Keratinocyte (primary cell): ENCODE measurements around the gene RBM4B. TPM values are rescaled to one million over a fixed set of nuclear protein-coding genes. Genes with fewer than 3 reads are reported as not detected.

Experiments used
- DNase-seq: peaks from one replicate; pipeline ENCODE4 v3.0.0-alpha.2; 2011; ENCODE audit warnings: low read depth, missing footprints, low spot score
- FAIRE-seq: peaks from 2 replicates; lab custom pipeline; 2011; peaks lifted over from hg19 to GRCh38; lab: Jason Lieb, UNC
- H2AFZ ChIP-seq: 2 replicates; pipeline ENCODE4 v1.6.0; 2012; ENCODE audit warnings: low read length, control low read depth, inconsistent platforms; ENCODE audit not compliant: control insufficient read depth
- H3K27ac ChIP-seq: 2 replicates; pipeline ENCODE4 v1.5.1; 2011; ENCODE audit warnings: low read length; ENCODE audit not compliant: control insufficient read depth, insufficient read depth
- H3K27me3 ChIP-seq: 3 replicates; pipeline ENCODE4 v1.6.0; 2011; ENCODE audit warnings: low read length; ENCODE audit not compliant: control insufficient read depth, insufficient read depth; ENCODE audit errors: extremely low read depth
- H3K36me3 ChIP-seq, 2 experiments: 2 replicates in 1 of 2; 3 replicates in 1 of 2; pipeline ENCODE4 v1.5.1; 2011; ENCODE audit warnings: low read length in 2 of 2, mild to moderate bottlenecking in 1 of 2; ENCODE audit not compliant: control insufficient read depth in 2 of 2, insufficient read depth in 2 of 2; ENCODE audit errors: extremely low read depth in 1 of 2
- H3K4me1 ChIP-seq: 3 replicates; pipeline ENCODE4 v1.5.1; 2011; ENCODE audit warnings: low read length; ENCODE audit not compliant: control insufficient read depth, insufficient read depth; ENCODE audit errors: extremely low read depth
- H3K4me2 ChIP-seq: 3 replicates; pipeline ENCODE4 v1.6.0; 2011; ENCODE audit warnings: low read depth, low read length; ENCODE audit not compliant: control insufficient read depth, insufficient read depth; ENCODE audit errors: extremely low read depth
- H3K4me3 ChIP-seq, 3 experiments: fragments of 200-600 bp in 1 of 3; sonication (generic) in 1 of 3; 2 replicates in 2 of 3; 3 replicates in 1 of 3; pipeline ENCODE4 v1.5.1; 2011 to 2016; ENCODE audit warnings: low read length in 3 of 3, mild to moderate bottlenecking in 3 of 3, control low read depth in 2 of 3, inconsistent platforms in 1 of 3, low read depth in 1 of 3, mixed read lengths in 1 of 3, mixed run types in 1 of 3, moderate library complexity in 1 of 3; ENCODE audit not compliant: control insufficient read depth in 2 of 3, insufficient read depth in 2 of 3; ENCODE audit errors: extremely low read depth in 1 of 3
- H3K79me2 ChIP-seq: 2 replicates; pipeline ENCODE4 v1.6.0; 2012; ENCODE audit warnings: low read length; ENCODE audit not compliant: control insufficient read depth, insufficient read depth
- H3K9ac ChIP-seq: 3 replicates; pipeline ENCODE4 v1.6.0; 2011; ENCODE audit warnings: low read length; ENCODE audit not compliant: control insufficient read depth, insufficient read depth; ENCODE audit errors: extremely low read depth
- H3K9me1 ChIP-seq: 3 replicates; pipeline ENCODE4 v1.6.0; 2011; ENCODE audit warnings: low read length; ENCODE audit not compliant: control insufficient read depth, insufficient read depth; ENCODE audit errors: extremely low read depth
- H3K9me3 ChIP-seq: 2 replicates; pipeline ENCODE4 v1.5.1; 2012; ENCODE audit warnings: low read depth, low read length; ENCODE audit not compliant: control insufficient read depth
- H4K20me1 ChIP-seq: 3 replicates; pipeline ENCODE4 v1.6.0; 2011; ENCODE audit warnings: low read length; ENCODE audit not compliant: control insufficient read depth, insufficient read depth; ENCODE audit errors: extremely low read depth
- CTCF ChIP-seq, 3 experiments: IDR thresholded peaks in 1 of 3; conservative IDR thresholded peaks in 1 of 3; optimal IDR thresholded peaks in 1 of 3; 2 replicates in 2 of 3; 3 replicates in 1 of 3; pipeline versions ENCODE3 to v1.5.1; 2011; ENCODE audit warnings: low read length in 3 of 3, mild to moderate bottlenecking in 3 of 3, moderate library complexity in 2 of 3, control low read depth in 1 of 3, inconsistent platforms in 1 of 3; ENCODE audit not compliant: insufficient read depth in 2 of 3; ENCODE audit errors: extremely low read depth in 1 of 3
- EZH2 ChIP-seq: IDR thresholded peaks from one replicate; pipeline ENCODE4 v1.6.1; 2012; ENCODE audit warnings: inconsistent platforms, mild to moderate bottlenecking, low read length, moderate library complexity
- dilution Hi-C: fragments of 300-500 bp; cut with MboI; formaldehyde crosslinking; loops from one replicate; pipeline ENCODE4 v1.7.0; 2020; ENCODE audit warnings: low sequenced_read_pairs; ENCODE audit not compliant: extremely low pct_ligation_motif_present
- polyA plus RNA-seq, 5 experiments: library from polyadenylated mRNA; depleted of rRNA in 3 of 5; stranded (reverse) in 3 of 5; stranded (forward) in 1 of 5; unstranded in 1 of 5; fragments of >200 nt; gene quantifications; 1 replicate in 1 of 5; 2 replicates in 3 of 5; 3 replicates in 1 of 5; pipeline versions ENCODE4 v1.2.1 to v1.2.3, GENCODE V29; 2011 to 2012; ENCODE audit warnings: missing spikeins in 2 of 5, low read depth in 1 of 5, low replicate concordance in 1 of 5

RBM4B gene
- polyA plus RNA-seq, 1 donor (not counting 4 experiments of a cell fraction or from before 2014, with no cell fraction given), result 20.9 TPM

- no peak overlapping the region for H3K9ac ChIP-seq
- no peak overlapping the region for H2AFZ ChIP-seq
- no peak overlapping the region for H3K4me3 ChIP-seq
- H3K27ac ChIP-seq, result peak overlapping the region; percentile 20
- dilution Hi-C loops, result no loop called here
- TF ChIP-seq EZH2, result no peak
- no peak for TF ChIP-seq CTCF (optimal IDR thresholded peaks at IDR 0.05 in 1 of 3, IDR thresholded peaks at IDR 0.05 in 1 of 3, conservative IDR thresholded peaks at IDR 0.05 in 1 of 3; ENCODE audit: extremely low read depth in 1 of 3, insufficient read depth in 2 of 3, low read length in 3 of 3)
- H3K4me1 ChIP-seq, result peaks cover 14% of the 10 kb centered on the region
- peaks cover 3% of the 10 kb centered on the region for H3K9me1 ChIP-seq
- no peaks in the 10 kb centered on the region for H3K27me3 ChIP-seq
- no peaks in the 10 kb centered on the region for H4K20me1 ChIP-seq
- no peaks in the 10 kb centered on the region for H3K9me3 ChIP-seq
- FAIRE-seq, result no peak
- H3K36me3 ChIP-seq, result peaks cover 14 to 33% of the 10 kb centered on the region in 2 experiments
- no peak overlapping the region for H3K4me2 ChIP-seq
- no peak for DNase-seq
- no peaks in the 10 kb centered on the region for H3K79me2 ChIP-seq
Measured at GRCh38 chr11:66710384-66710930, 32.8 kb upstream of the RBM4B start.

GRCh38 chr11:66708701-66709100 is 31.0 kb upstream of the RBM4B start:
- H3K9me3 ChIP-seq, result no peaks in the 10 kb centered on the region
- H4K20me1 ChIP-seq, result no peaks in the 10 kb centered on the region
- FAIRE-seq (no peak), DNase-seq (no peak)
- H3K9ac ChIP-seq, result no peak overlapping the region
- peaks cover 3% of the 10 kb centered on the region for H3K9me1 ChIP-seq
- no peak overlapping the region for H3K4me2 ChIP-seq
- no peak overlapping the region for H3K4me3 ChIP-seq
- H3K36me3 ChIP-seq, result peaks cover 8 to 21% of the 10 kb centered on the region in 2 experiments
- peaks cover 22% of the 10 kb centered on the region for H3K4me1 ChIP-seq
- TF ChIP-seq EZH2, result no peak
- no peak for TF ChIP-seq CTCF (optimal IDR thresholded peaks at IDR 0.05 in 1 of 3, IDR thresholded peaks at IDR 0.05 in 1 of 3, conservative IDR thresholded peaks at IDR 0.05 in 1 of 3; ENCODE audit: extremely low read depth in 1 of 3, insufficient read depth in 2 of 3, low read length in 3 of 3)
- no peaks in the 10 kb centered on the region for H3K79me2 ChIP-seq
- H2AFZ ChIP-seq, result no peak overlapping the region
- H3K27ac ChIP-seq, result no peak overlapping the region
- no peaks in the 10 kb centered on the region for H3K27me3 ChIP-seq
- dilution Hi-C loops, result no loop called here
